Gastrocnemius medialis (tissue), 4 donors: Measurements from ENCODE around the gene PRDX1.

Source experiments
- CTCF ChIP-seq, 5 experiments: fragments of 450-650 bp in 3 of 5; fragments of 200-600 bp in 2 of 5; sonication (generic) in 2 of 5; IDR thresholded peaks in 4 of 5; conservative IDR thresholded peaks in 1 of 5; 1 replicate in 4 of 5; 2 replicates in 1 of 5; pipeline ENCODE4 v1.5.1; 2016 to 2019; ENCODE audit warnings: antibody characterized with exemption in 5 of 5, mild to moderate bottlenecking in 3 of 5, moderate library complexity in 3 of 5
- POLR2A ChIP-seq, 2 donors: fragments of 450-650 bp; IDR thresholded peaks; one replicate each; pipeline ENCODE4 v1.6.1; 2017; ENCODE audit warnings: antibody characterized with exemption in 2 of 2, mild to moderate bottlenecking in 2 of 2, moderate library complexity in 2 of 2

GRCh38 chr1:45551684-45552083 is 30.0 kb upstream of the PRDX1 start:
- TF ChIP-seq CTCF (IDR thresholded peaks at IDR 0.05 in 4 of 5, conservative IDR thresholded peaks at IDR 0.05 in 1 of 5) (no peak), POLR2A (IDR thresholded peaks at IDR 0.05) (no peak)
